ENCODE results near the gene SUFU.
"Not testable (repeated sequence)": the region's sequence is repeated elsewhere in the genome, so short reads cannot be mapped to it uniquely, and the experiment has no call there.

Gene SUFU

GRCh38 chr10:102503264-102504178 is at the start of gene SUFU:
SUFU (plus strand) TSS chr10:102503972; CDS start chr10:102504153, 181 bp downstream.
- DNase-seq: peak; percentile 98

- DNase-seq: not testable (repeated sequence)
Observed at GRCh38 chr10:102454662-102455487, 48.9 kb upstream of the SUFU start.

- DNase-seq: no peak
Observed at GRCh38 chr10:102455893-102456471, 47.8 kb upstream of the SUFU start.

- DNase-seq: no peak
Observed at GRCh38 chr10:102457591-102458150, 46.1 kb upstream of the SUFU start.

- DNase-seq: no peak
Observed at GRCh38 chr10:102458656-102459055, 45.1 kb upstream of the SUFU start.

- DNase-seq: no peak
Observed at GRCh38 chr10:102460836-102461186, 43.0 kb upstream of the SUFU start.

GRCh38 chr10:102461187-102462054 is 42.4 kb upstream of the SUFU start:
- peak; percentile 94 for DNase-seq

- no peak for DNase-seq
Observed at GRCh38 chr10:102462512-102463054, 41.2 kb upstream of the SUFU start.

- DNase-seq: no peak
Observed at GRCh38 chr10:102463983-102464382, 39.8 kb upstream of the SUFU start.

GRCh38 chr10:102465466-102465865 is 38.3 kb upstream of the SUFU start:
- DNase-seq: no peak

GRCh38 chr10:102467318-102467717 is 36.5 kb upstream of the SUFU start:
- DNase-seq: no peak

GRCh38 chr10:102467971-102468438 is 35.8 kb upstream of the SUFU start:
- no peak for DNase-seq

- DNase-seq: no peak
Observed at GRCh38 chr10:102468683-102469082, 35.1 kb upstream of the SUFU start.

GRCh38 chr10:102470579-102471546 is 32.9 kb upstream of the SUFU start:
- DNase-seq: no peak

- peak; percentile 34 for DNase-seq
Observed at GRCh38 chr10:102473445-102474331, 30.1 kb upstream of the SUFU start.

GRCh38 chr10:102475451-102476040 is 28.2 kb upstream of the SUFU start:
- no peak for DNase-seq

GRCh38 chr10:102476466-102477141 is 27.2 kb upstream of the SUFU start:
- DNase-seq: no peak

GRCh38 chr10:102479651-102480050 is 24.1 kb upstream of the SUFU start:
- no peak for DNase-seq
